Amniotic epithelial cell (primary cell): ENCODE results near the gene ARL2.
"Not testable (repeated sequence)": the region's sequence is repeated elsewhere in the genome, so short reads cannot be mapped to it uniquely, and the experiment has no call there.

Experiments
- DNase-seq: peaks from one replicate; pipeline ENCODE4 v3.0.0-alpha.2; 2010; ENCODE audit warnings: low read depth

The ARL2 gene

DNA sequence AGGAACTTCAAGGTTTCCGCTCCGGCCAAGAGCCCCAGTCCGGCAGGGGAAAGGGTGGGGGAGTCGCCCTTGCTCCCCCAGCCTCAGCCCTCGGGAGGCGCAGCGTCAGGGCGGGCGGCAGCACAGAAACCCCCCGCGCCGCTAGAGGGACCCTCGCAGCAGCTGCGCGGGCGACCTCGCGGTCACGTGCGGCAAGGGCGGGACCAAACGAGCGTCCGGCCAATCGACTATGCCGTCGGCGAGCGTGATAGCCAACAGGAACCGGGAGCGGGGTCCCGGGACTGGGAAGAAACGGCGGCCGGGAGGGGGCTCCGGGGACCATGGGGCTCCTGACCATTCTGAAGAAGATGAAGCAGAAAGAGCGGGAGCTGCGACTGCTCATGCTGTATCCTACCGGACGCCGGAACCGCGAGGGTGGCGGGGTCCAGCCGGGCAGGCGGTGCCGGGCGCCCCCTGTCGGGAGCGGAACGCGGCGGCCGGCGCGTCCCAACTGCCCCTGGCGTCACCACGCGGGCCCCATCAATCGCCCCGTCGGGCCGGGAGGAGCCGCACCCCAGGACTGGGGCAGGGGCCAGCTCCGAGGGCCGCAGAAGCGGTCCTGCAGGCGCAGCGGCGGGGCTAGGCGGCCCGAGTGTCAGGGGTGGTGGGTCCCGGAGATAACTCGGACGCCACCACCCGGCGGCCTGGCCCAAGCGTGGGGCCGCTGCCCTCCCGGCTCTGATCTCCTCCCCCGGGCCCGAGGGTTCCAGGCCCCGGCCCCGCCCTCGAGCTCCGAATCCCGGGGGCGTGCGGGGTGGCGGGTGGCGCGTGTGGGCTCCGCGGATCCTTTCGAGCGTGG, at the start of gene ARL2:
TSS of gene ARL2 (plus strand) at position 273 of the 838 bp plus-strand sequence. CDS start at position 321, 48 bp downstream.
- DNase-seq = peak; percentile 79

DNA sequence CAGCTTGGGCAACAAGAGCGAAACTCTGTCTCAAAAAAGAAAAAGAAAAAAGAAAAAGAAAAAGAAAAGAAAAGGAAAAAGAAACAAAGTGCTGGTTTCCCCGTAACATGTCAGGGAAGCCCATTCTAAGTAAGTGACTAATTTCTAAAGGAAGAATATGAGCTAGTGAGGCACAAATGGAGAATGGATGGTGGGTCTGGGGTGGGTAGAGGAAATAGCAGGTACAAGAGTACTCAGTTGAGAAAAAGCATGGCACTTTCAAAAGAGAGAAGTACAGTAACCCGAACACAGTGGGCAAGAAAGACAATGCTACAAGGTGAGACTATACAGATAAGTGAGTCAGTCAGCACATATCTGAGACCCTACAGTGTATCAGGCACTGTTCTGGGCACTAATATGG, 46.6 kb upstream of the ARL2 start:
- no peak for DNase-seq

DNA sequence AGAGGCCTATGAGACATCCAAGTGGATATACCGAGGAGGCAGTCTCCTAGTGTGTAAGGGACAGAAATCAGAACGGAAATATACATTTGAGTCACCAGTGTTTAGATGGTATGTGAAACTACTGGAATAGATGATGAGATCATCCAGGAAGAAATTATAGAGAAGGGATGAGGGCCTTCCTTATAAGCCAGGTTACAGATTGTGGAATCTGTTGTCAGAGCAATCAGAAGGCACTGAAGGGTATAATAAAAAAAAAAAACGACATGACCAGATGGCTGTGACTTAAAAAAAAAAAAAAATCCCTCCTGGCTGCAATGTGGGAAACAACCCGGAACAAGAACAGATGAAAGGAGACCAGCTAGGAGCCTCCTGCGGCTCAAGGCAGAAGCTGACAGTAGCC, 44.8 kb upstream of the ARL2 start:
- DNase-seq = no peak

DNA sequence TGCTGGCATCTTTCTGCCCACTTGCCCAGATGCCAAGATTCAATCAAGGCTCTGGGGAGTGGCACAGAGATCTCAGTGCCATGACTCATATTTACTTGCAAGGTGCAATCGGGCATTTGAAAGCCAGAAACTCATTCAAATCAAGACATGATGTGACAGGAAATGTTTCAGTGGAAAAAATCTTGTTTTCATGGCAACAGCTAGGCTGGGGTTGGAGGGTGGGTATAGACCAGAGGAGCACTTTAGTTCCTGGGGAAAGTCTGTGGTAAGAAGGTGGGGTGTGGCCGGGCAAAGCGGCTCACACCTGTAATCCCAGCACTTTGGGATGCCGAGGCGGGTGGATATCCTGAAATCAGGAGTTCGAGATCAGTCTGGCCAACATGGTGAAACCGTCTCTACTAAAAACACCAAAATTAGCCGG, 43.2 kb upstream of the ARL2 start:
- DNase-seq = no peak

DNA sequence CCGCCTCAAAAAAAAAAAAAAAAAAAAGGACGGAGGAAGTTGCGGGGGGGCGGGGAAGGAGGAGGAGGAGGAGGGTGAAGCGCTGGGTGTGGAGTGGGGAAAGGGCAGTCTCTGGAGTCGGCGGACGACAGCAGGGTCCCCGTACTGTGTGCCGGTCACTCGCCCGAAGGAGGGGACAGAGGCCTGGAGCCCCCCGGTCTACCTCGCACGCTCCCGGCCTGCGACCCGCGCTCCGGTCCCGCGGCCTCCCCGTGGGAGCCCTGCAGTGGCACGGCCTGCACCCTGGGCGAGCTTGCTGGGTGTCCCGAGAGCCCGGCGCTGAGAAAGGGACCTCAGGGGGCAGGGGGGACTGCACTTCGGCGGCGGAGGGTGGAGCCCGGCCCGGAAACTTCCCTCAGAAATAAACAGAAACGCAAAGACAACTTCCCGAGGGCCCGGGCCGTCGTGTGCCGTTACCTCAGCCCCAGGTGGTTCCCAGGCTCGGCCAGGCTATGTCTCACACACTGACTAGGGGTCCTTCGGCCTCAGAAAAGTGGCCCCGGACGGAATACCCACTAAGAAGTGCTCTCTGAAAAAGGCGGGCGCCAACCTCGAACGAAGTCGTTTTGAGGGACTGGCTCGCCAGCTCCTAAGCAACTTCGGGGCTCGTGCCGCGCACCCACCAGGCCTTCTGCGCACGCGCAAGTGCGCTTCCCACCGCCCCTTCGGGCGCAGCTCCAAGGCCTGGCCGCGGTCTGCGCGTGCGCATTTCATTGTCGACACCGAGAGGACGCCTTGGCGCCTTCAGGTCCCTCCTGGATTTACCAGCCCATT, 42.3 kb upstream of the ARL2 start, which contains the start of gene MAJIN:
TSS of gene MAJIN (minus strand) at position 688 of the 813 bp plus-strand sequence. CDS start 12,703 bp downstream, outside the sequence.
- peak; percentile 53 for DNase-seq

DNA sequence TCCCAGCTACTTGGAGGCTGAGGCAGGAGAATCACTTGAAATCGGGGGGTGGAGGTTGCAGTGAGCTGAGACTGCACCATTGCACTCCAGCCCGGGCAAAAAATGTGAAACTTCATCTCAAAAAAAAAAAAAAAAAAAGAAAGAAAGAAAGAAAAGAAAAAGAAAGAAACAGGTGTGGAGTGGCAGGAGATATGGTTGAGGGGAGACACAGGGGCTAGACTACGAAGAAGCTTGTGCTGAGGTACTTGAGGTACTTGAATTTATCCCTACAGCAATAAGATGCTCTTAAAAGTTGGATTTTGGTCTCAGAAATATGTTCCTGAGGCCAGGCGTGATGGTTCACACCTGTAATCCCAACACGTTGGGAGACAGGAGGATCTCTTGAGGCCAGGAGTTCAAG, 39.8 kb upstream of the ARL2 start:
- DNase-seq = no peak

DNA sequence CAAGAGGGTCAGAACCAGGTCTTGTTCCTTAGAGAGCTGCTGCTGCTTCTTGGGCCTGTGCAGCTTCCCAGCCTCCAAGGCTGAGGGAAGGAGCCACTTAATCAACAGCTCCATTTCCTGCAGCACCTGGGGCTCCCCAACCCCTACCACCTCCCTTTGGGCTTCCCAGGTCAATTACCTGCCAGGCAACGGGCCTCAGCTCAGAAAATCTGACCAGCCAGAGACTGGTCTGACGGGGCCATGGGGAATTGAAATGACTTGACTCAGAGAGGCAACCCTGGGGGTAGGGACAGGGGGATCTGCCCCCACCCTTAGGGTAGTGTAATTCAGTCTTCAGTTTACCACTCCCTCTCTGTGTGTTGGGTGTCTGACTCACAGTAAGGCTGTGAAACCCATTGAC, 37.3 kb upstream of the ARL2 start:
- no peak for DNase-seq

DNA sequence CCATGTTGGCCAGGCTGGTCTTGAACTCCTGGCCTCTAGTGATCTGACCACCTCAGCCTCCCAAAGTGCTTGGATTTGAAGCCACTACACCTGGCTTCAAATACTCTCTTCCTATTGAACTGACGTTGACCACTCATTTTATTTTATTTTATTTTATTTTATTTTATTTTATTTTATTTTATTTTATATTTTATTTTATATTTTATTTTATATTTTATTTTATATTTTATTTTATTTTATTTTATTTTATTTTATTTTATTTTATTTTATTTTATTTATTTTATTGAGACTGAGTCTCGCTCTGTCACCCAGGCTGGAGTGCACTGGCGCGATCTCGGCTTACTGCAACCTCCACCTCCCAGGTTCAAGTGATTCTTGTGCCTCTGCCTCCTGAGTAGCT, 30.6 kb upstream of the ARL2 start:
- DNase-seq = not testable (repeated sequence)

DNA sequence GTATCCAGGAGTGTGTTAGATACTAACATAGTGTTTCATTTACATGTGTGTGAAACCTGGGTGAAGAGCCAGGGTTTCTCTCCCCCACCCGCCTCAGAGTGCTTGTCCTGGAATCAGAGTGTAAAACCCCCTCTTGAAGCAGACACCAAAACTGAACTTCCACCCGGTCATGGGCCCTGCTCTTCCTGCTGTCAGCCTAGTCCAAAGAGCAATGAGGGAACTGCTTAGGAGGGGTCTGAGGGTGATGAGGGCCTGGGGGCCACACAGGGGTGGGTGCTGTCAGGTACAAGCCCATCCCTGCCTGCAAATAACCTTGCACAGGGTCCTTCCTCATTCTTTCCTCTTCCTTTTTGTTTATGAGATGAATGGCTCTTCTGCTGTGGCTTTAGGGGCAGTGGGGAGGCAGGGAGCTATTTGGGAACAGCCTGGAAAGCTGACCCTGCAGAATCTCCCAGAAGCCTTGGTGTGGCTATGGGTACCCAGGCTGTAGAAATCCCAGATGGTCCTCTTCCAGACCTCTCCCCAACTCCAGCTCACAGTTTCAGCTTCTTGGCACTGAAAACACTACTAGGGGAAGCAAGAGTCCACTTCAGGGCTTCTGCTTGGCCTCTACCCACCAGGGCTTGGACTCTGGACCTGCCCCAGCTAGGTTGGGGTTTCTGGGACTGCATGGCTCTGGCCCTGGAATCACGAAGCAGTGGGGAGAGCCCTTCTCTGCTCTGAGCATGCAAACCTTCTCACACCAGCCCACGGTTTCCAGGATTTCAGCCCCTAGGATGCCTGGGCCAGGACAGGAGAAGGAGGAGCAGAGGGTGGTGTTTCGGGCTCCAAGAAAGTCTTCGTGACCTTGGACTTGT, 25.7 kb upstream of the ARL2 start:
- DNase-seq = no peak

DNA sequence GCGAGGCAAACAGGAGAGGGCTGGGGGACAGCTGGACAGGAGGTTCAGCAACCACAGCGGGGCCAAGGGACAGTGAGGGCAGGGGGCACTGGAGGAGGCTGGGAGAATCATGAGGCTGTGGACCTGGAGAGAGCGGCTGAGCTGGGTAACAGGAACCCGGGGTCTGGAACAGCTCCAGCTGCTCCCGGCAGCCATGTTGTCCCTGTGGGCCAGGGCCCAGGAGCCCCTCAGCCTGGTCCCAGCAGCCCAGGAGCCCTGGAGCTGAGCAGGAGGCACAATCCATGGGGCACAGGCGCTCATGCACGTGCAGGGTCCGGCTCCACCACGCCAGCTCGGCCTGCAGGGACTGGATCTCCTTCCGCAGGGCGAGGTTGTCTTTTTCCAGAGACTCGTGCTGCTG, 24.5 kb upstream of the ARL2 start:
- no peak for DNase-seq

DNA sequence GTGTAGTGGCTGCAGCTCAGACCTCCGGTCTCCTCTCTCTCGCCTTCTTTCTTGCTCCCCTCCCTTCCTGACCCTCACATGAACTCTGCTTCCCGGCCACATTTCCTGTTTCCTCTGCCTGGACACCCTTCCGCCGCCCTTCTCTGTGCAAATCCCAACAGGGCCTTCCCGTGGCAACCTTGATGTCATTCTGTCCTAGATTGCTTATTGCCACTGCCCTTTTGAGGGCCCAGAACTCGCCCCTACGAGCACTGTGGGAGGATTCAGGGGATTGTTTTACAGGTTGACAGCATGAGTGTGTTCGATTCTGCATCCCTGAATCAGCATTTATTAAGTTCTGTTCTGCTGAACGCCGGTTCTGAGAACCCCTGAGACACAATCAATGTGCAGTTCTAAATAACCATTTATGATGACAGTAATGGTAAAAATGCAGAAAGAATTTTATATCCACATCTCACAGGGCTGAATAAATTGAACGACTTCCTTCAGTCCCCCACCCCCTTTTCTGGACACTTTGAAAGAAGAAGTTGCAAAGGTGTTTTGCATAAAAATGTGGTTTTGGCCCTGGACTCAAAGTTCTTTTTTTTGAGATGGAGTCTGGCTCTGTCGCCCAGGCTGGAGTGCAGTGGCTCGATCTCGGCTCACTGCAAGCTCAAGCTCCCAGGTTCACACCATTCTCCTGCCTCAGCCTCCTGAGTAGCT, 23.6 kb upstream of the ARL2 start:
- DNase-seq = peak; percentile 21

DNA sequence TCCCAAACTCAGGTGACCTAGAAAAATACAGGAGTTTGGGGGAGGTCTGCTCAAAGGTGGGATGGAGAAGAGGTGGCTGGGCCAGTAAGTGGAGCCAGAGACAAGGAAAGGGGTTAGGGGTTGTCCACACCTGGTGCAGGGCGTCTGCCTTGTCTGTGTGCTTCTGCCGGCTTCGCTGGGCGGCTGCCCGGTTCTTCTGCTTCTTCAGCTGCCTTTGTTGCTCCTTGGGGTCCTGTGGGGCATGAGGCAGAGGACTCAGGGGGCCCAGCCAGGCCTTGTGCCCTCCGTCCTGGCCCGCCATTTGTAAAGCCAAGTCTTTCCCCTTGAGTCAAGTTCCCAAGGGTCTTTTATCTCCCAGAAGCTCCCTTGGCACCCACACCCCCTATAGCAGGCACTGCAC, 19.6 kb upstream of the ARL2 start:
- no peak for DNase-seq

DNA sequence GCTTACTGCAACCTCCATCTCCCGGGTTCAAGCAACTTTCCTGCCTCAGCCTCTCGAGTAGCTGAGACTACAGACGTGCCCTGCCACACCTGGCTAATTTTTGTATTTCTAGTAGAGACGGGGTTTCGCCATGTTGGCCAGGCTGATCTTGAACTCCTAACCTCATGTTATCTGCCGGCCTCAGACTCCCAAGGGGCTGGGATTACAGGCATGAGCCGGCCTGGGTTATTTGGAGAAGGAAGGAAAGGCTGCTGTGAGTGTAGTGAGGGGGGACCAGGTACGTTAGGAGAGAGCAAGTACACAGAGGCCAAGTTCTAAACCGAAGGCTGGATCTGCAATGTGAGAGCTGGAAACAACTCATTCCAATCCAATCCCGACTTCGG, 17.6 kb upstream of the ARL2 start:
- no peak for DNase-seq

DNA sequence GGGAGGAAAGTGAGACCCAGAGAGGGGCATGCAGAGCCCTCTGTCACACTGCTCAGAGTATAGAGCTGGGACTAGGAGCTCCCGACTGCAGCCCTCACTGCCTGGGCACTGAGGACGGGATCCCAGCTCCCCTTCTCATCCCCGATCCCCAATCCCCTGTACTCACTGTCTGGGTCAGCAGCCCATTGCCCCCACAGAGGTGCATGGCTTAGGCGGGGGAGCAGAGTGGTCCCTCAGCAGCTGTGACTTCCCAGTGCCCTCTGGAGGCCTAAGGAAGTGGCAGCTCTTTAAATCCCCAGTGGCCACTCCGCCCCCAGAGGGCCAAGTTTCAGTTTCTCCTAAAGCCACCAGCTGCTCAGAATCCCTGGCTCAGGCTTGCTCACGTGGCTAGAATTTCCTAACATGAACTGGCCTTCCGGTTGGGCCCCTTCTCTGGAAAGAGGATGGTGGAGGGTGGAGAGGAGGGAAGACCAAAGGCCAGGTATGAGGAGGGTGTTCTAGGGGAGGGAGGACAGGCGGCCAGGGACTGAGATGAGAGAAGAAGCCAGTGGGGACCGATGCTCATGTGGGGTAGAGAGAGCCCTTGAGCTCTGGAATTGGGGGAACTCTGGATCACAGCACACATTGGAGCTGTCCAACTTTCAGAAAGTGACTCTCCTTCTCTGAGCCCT, 17.1 kb upstream of the ARL2 start, which contains the start of gene BATF2:
TSS of gene BATF2 (minus strand) at position 262 of the 671 bp plus-strand sequence. CDS start at position 205, 57 bp downstream.
- DNase-seq = peak; percentile 57

DNA sequence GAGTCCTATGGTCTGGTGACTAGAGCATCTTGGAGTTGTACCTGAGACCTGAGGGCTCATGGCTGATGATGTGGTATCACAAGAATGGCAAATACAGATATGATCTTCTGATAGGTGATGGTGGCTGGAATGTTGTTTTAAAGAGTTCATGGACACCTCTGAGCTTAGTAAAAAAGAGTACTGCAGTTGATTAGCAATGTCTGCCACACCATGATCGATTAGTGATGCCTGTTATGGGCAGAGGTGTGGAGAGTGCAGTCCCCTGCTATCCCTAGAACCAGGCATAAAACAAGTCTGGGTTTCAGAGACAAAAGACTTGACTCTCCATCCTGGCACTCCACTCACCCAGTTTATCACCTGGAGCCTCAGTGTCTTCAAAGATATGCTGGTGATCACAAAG, 15.8 kb upstream of the ARL2 start:
- DNase-seq = no peak

DNA sequence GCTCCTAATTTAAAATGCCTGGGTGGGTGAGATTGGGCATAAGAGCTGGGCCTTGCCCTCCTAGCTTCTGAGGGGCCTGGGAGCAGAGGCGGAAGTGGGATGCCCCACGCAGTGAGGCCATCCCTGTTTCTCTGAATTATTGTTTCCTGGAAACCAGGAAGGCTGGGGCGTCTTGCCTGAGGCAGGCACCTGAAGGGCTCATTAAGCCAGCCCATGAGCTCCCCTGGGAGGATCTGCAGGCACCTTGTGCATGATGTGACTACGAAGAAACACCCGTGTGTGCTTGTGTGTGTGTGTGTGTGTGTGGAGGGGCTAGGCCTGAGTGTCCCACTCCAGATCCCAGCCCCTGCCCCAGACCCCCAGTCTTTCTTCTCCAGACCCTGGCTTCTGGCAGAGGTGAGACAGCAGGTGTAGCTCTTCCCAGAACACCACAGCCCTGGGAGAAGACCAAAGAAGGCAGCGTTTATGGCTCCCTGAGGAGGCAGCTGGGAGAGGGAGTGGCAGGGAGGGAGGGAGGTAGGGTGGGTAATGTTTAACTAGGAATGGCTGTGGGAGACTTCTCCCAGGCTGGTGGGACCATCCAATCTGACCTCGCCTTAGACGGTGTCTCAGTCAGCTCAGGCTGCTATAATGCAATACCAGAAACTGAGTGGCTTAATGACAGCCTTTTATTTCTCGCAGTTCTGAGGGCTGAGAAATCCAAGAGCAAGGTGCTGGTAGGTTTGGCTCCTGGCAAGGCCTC, 15.1 kb upstream of the ARL2 start:
- no peak for DNase-seq

DNA sequence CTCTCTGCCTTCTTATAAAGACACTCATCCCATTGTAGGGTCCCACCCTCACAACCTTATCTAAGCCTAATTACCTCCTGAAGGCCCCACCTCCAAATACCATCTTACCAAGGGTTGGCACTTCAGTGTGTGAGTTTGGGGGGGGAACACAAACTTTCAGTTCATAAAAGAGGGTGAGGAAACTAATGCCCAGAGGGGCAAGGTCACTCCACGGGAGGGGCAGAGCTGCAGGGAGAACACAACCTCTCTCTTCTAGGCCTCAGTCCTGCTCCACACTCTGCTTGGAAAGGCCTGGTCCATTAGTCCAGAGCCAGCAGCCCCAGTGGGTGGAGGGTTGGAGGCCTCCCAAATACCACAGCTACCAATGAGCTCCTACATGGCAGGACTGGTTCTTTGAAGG, 14.5 kb upstream of the ARL2 start:
- no peak for DNase-seq

DNA sequence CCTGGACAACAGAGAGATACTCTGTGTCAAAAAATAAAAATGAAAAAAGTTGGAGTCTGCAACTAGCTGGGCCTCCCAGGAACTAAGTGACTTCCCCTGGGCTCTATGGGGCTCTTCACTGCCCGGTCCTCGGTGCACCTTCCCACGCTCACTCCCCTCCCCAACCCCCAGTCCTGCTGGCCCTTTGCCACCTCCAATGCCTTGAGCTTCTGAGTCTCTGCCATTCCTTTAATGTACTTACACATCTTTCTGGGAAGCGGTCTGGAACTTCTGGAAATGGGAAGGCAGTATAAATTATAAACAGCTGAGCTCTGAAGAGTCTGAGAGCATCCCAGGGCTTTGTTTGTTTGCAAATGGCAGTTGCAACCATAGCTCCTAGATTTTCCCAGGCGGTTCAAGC, 11.3 kb upstream of the ARL2 start:
- no peak for DNase-seq

DNA sequence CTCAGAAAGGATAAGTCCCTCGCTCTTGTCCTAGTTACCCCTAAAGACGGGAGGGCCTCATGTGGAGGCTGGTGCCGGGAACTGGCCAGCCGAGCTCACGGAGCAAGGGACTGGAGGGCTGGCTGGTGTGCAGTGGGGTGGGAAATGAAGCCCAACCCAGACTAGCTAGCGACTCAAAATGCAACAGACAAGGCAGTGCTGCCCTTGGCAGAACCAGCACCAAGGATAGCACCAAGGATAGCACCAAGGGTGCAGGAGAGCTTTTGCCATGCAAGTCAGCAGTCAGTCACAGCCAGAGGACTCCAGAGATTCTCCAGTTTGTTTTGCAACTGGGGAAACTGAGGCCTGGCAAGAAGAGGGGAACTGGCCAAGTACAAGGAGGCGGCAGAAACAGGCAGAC, 10.7 kb upstream of the ARL2 start:
- DNase-seq = peak; percentile 54

DNA sequence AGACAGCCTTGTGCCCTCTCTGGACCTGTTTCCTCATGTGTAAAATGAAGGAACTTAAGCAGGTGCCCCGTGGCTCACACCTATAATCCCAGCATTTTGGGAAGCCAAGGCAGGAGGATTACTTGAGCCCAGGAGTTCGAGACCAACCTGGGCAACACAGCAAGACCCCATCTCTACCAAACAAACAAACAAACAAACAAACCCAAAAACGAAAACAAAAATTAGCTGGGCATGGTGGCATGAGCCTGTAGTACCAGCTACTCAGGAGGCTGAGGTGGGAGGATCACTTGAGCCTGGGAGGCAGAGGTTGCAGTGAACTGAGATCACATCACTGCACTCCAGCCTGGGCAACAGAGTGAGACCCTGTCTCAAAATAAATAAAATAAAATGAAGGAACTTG, 10.0 kb upstream of the ARL2 start:
- not testable (repeated sequence) for DNase-seq
